Naive thymus-derived CD4-positive, alpha-beta T cell (primary cell): Measurements from ENCODE around the gene DIPK1A. TPM values are rescaled to one million over a fixed set of nuclear protein-coding genes. Genes with fewer than 3 reads are reported as not detected.
"Not testable (repeated sequence)": the region's sequence is repeated elsewhere in the genome, so short reads cannot be mapped to it uniquely, and the experiment has no call there.

ENCODE experiments used
- ATAC-seq: fragments of 150-1000 bp; cut with Tn5 transposase; 2 replicates; pipeline ENCODE4 v1.10.0; 2021; ENCODE audit warnings: mild to moderate bottlenecking, moderate library complexity
- CTCF ChIA-PET: fragments of 350-600 bp; sonication (Branson Sonifier 250); formaldehyde crosslinking; loops from one replicate; lab custom pipeline; 2021; ENCODE audit warnings: antibody characterized with exemption; lab: Charles Lee
- POLR2A ChIA-PET: fragments of 350-600 bp; sonication (Branson Sonifier 250); formaldehyde crosslinking; loops from one replicate; lab custom pipeline; 2021; ENCODE audit warnings: antibody characterized with exemption, inconsistent platforms; lab: Charles Lee
- DNase-seq, 9 donors: peaks; one replicate each; pipeline versions ENCODE4 v3.0.0 to v3.0.0-alpha.2; 2020 to 2022; ENCODE audit warnings: mixed read lengths in 1 of 9
- H3K27ac ChIP-seq: one replicate; pipeline ENCODE4 v1.7.0; 2013; ENCODE audit warnings: mild to moderate bottlenecking, low read depth, low read length, moderate library complexity
- H3K27me3 ChIP-seq, 2 donors: one replicate each; pipeline ENCODE4 v1.7.0; 2013; ENCODE audit warnings: low read length in 2 of 2, mild to moderate bottlenecking in 2 of 2, moderate library complexity in 2 of 2; ENCODE audit not compliant: control insufficient read depth in 2 of 2, insufficient read depth in 2 of 2
- H3K36me3 ChIP-seq, 3 experiments: 1 replicate in 2 of 3; 2 replicates in 1 of 3; pipeline ENCODE4 v1.7.0; 2013; ENCODE audit warnings: low read length in 3 of 3, mild to moderate bottlenecking in 3 of 3, moderate library complexity in 1 of 3; ENCODE audit not compliant: insufficient read depth in 3 of 3, control insufficient read depth in 2 of 3
- H3K4me1 ChIP-seq, 2 donors: one replicate each; pipeline ENCODE4 v1.7.0; 2013; ENCODE audit warnings: low read length in 2 of 2, mild to moderate bottlenecking in 2 of 2, moderate library complexity in 1 of 2; ENCODE audit not compliant: control insufficient read depth in 2 of 2, insufficient read depth in 2 of 2
- H3K4me3 ChIP-seq: 2 replicates; pipeline ENCODE4 v1.7.0; 2013; ENCODE audit warnings: mild to moderate bottlenecking, low read length
- H3K9me3 ChIP-seq, 3 experiments: 1 replicate in 2 of 3; 2 replicates in 1 of 3; pipeline ENCODE4 v1.7.0; 2013; ENCODE audit warnings: low read length in 3 of 3; ENCODE audit not compliant: control insufficient read depth in 2 of 3
- H3K27ac Mint-ChIP-seq, 9 donors: one replicate each; pipeline ENCODE4 v1.8.0; 2020 to 2022; ENCODE audit warnings: mixed read lengths in 9 of 9, mild to moderate bottlenecking in 8 of 9, moderate library complexity in 5 of 9, inconsistent platforms in 2 of 9
- H3K27me3 Mint-ChIP-seq, 5 donors: one replicate each; pipeline ENCODE4 v1.8.0; 2021 to 2022; ENCODE audit warnings: mixed read lengths in 5 of 5, mild to moderate bottlenecking in 1 of 5
- H3K36me3 Mint-ChIP-seq, 5 donors: one replicate each; pipeline ENCODE4 v1.8.0; 2020 to 2022; ENCODE audit warnings: mixed read lengths in 5 of 5, mild to moderate bottlenecking in 3 of 5, inconsistent platforms in 1 of 5
- H3K4me1 Mint-ChIP-seq, 7 donors: one replicate each; pipeline ENCODE4 v1.8.0; 2020 to 2022; ENCODE audit warnings: mixed read lengths in 7 of 7, mild to moderate bottlenecking in 3 of 7, inconsistent platforms in 1 of 7
- H3K4me3 Mint-ChIP-seq, 10 donors: one replicate each; pipeline ENCODE4 v1.8.0; 2020 to 2022; ENCODE audit warnings: mild to moderate bottlenecking in 10 of 10, mixed read lengths in 10 of 10, moderate library complexity in 6 of 10, inconsistent platforms in 2 of 10
- H3K9me3 Mint-ChIP-seq, 11 donors: one replicate each; pipeline ENCODE4 v1.8.0; 2020 to 2022; ENCODE audit warnings: mixed read lengths in 11 of 11, mild to moderate bottlenecking in 4 of 11, inconsistent platforms in 1 of 11, moderate library complexity in 1 of 11
- intact Hi-C, 2 donors: fragments of 100-400 bp; cut with micrococcal nuclease; formaldehyde crosslinking; loops; one replicate each; pipeline ENCODE4 v1.15.1; 2023
- polyA plus RNA-seq, 2 donors: library from polyadenylated mRNA; unstranded; fragments of 300-500 nt; fragmentation: Illumina TruSeq; gene quantifications; one replicate each; pipeline ENCODE4 v1.2.3, GENCODE V29; 2021
- total RNA-seq, 6 experiments: library from RNA in 5 of 6; stranded (reverse) in 5 of 6; gene quantifications; 1 replicate in 5 of 6; 2 replicates in 1 of 6; pipeline ENCODE4 v1.2.3 and lab custom pipeline; 2021 to 2026

The DIPK1A gene
- total and polyA plus RNA-seq, 7 experiments from 2014 or later, result 9.9 to 21.9 (median 15.2) TPM

- POLR2A ChIA-PET, result no interaction called here
- H3K36me3 ChIP-seq, result no peaks in the 10 kb centered on the region
- peaks cover 13 to 67% (median 52%) of the 10 kb centered on the region in 5 donors for H3K36me3 Mint-ChIP-seq
- peaks cover 13 to 38% (median 32%) of the 10 kb centered on the region in 7 donors for H3K4me1 Mint-ChIP-seq
- intact Hi-C loops, result loop anchor here in 1 of 2 donors (2.0 kb wide), 1 partner anchor 44 kb away; no protein-coding TSS in a partner anchor
- DNase-seq, result no peak
- no peaks in the 10 kb centered on the region for H3K9me3 ChIP-seq
- peaks cover 0 to 37% (median 19%) of the 10 kb centered on the region in 11 donors for H3K9me3 Mint-ChIP-seq
- no peak overlapping the region for H3K27ac ChIP-seq
- no peaks in the 10 kb centered on the region for H3K27me3 Mint-ChIP-seq
- H3K4me1 ChIP-seq, result no peaks in the 10 kb centered on the region
- H3K27me3 ChIP-seq, result no peaks in the 10 kb centered on the region
- H3K27ac Mint-ChIP-seq, result peak overlapping the region in 1 of 9 donors; percentile 80
- CTCF ChIA-PET, result interaction anchor here (1.1 to 1.5 kb wide), 3 partner anchors 45 to 59 kb away, joined by 3 to 4 read pairs (median 3); no protein-coding TSS in a partner anchor
- ATAC-seq, result no peak
- no peak overlapping the region for H3K4me3 Mint-ChIP-seq
- no peak overlapping the region for H3K4me3 ChIP-seq
These were observed 58.9 kb downstream of the DIPK1A start for GRCh38 chr1:92902406-92902744.

GRCh38 chr1:92901699-92902405 is 59.4 kb downstream of the DIPK1A start:
- Histone ChIP-seq H3K9me3 (no peaks in the 10 kb centered on the region), H3K27me3 (no peaks in the 10 kb centered on the region), H3K4me3 (no peak overlapping the region), H3K4me1 (no peaks in the 10 kb centered on the region), H3K36me3 (no peaks in the 10 kb centered on the region), H3K27ac (no peak overlapping the region)
- peaks cover 0 to 37% (median 19%) of the 10 kb centered on the region in 11 donors for H3K9me3 Mint-ChIP-seq
- DNase-seq, result no peak
- peaks cover 13 to 66% (median 55%) of the 10 kb centered on the region in 5 donors for H3K36me3 Mint-ChIP-seq
- CTCF ChIA-PET, result interaction anchor here (1.1 to 1.5 kb wide), 3 partner anchors 19 to 60 kb away, joined by 3 to 4 read pairs (median 3); no protein-coding TSS in a partner anchor
- H3K4me3 Mint-ChIP-seq, result no peak overlapping the region
- peak overlapping the region in 2 of 9 donors; percentile 28 to 65 for H3K27ac Mint-ChIP-seq
- ATAC-seq, result no peak
- intact Hi-C loops, result loop anchor here in 1 of 2 donors (2.0 kb wide), 1 partner anchor 43 kb away; no protein-coding TSS in a partner anchor
- peaks cover 13 to 38% (median 32%) of the 10 kb centered on the region in 7 donors for H3K4me1 Mint-ChIP-seq
- no peaks in the 10 kb centered on the region for H3K27me3 Mint-ChIP-seq
- POLR2A ChIA-PET, result interaction anchor here (1.5 kb wide), 1 partner anchor 19 kb away, joined by 6 read pairs; no protein-coding TSS in a partner anchor

- Histone ChIP-seq H3K4me3 (no peak overlapping the region), H3K9me3 (no peaks in the 10 kb centered on the region), H3K27me3 (no peaks in the 10 kb centered on the region), H3K36me3 (no peaks in the 10 kb centered on the region), H3K4me1 (no peaks in the 10 kb centered on the region), H3K27ac (no peak overlapping the region)
- CTCF ChIA-PET, result interaction anchor here (1.1 kb wide), 1 partner anchor 19 kb away, joined by 3 read pairs; no protein-coding TSS in a partner anchor
- Mint-ChIP-seq H3K27ac (peak overlapping the region in 3 of 9 donors; percentile 18 to 70 (median 65)), H3K27me3 (no peaks in the 10 kb centered on the region), H3K4me1 (peaks cover 13 to 38% (median 32%) of the 10 kb centered on the region in 7 donors), H3K36me3 (peaks cover 13 to 62% (median 52%) of the 10 kb centered on the region in 5 donors), H3K4me3 (no peak overlapping the region), H3K9me3 (peaks cover 0 to 37% (median 19%) of the 10 kb centered on the region in 11 donors)
- DNase-seq (no peak), ATAC-seq (no peak)
- POLR2A ChIA-PET, result interaction anchor here (1.5 kb wide), 1 partner anchor 19 kb away, joined by 6 read pairs; no protein-coding TSS in a partner anchor
- intact Hi-C loops, result no loop called here
These were observed 60.1 kb downstream of the DIPK1A start for GRCh38 chr1:92901126-92901525.

GRCh38 chr1:92900539-92900938 is 60.7 kb downstream of the DIPK1A start:
- Histone ChIP-seq H3K27ac (no peak overlapping the region), H3K4me3 (no peak overlapping the region), H3K36me3 (no peaks in the 10 kb centered on the region), H3K4me1 (no peaks in the 10 kb centered on the region), H3K9me3 (no peaks in the 10 kb centered on the region), H3K27me3 (no peaks in the 10 kb centered on the region)
- Mint-ChIP-seq H3K4me3 (no peak overlapping the region), H3K27ac (peak overlapping the region in 5 of 9 donors; percentile 2 to 70 (median 18)), H3K36me3 (peaks cover 11 to 58% (median 46%) of the 10 kb centered on the region in 5 donors), H3K9me3 (peaks cover 0 to 36% (median 19%) of the 10 kb centered on the region in 11 donors), H3K27me3 (no peaks in the 10 kb centered on the region), H3K4me1 (peaks cover 8 to 33% (median 31%) of the 10 kb centered on the region in 7 donors)
- POLR2A ChIA-PET, result interaction anchor here (1.5 kb wide), 1 partner anchor 18 kb away, joined by 6 read pairs; no protein-coding TSS in a partner anchor
- intact Hi-C loops, result no loop called here
- CTCF ChIA-PET, result interaction anchor here (1.1 kb wide), 1 partner anchor 18 kb away, joined by 3 read pairs; no protein-coding TSS in a partner anchor
- DNase-seq (no peak), ATAC-seq (no peak)

GRCh38 chr1:92899780-92900179 is 61.5 kb downstream of the DIPK1A start:
- H3K4me1 ChIP-seq, result no peaks in the 10 kb centered on the region
- Mint-ChIP-seq H3K4me3 (no peak overlapping the region), H3K36me3 (peaks cover 9 to 57% (median 42%) of the 10 kb centered on the region in 5 donors), H3K27ac (peak overlapping the region in 3 of 9 donors; percentile 12 to 71 (median 15)), H3K9me3 (peaks cover 0 to 39% (median 19%) of the 10 kb centered on the region in 11 donors), H3K27me3 (no peaks in the 10 kb centered on the region), H3K4me1 (peaks cover 8 to 29% (median 24%) of the 10 kb centered on the region in 7 donors)
- ChIA-PET POLR2A (interaction anchor here (0.6 kb wide), 1 partner anchor 8 kb away, joined by 3 read pairs; no protein-coding TSS in a partner anchor), CTCF (no interaction called here)
- no peaks in the 10 kb centered on the region for H3K9me3 ChIP-seq
- H3K4me3 ChIP-seq, result no peak overlapping the region
- no peaks in the 10 kb centered on the region for H3K36me3 ChIP-seq
- H3K27me3 ChIP-seq, result no peaks in the 10 kb centered on the region
- DNase-seq (no peak), ATAC-seq (no peak)
- no peak overlapping the region for H3K27ac ChIP-seq
- intact Hi-C loops, result no loop called here

- Mint-ChIP-seq H3K36me3 (peaks cover 9 to 61% (median 42%) of the 10 kb centered on the region in 5 donors), H3K27ac (peak overlapping the region in 1 of 9 donors; percentile 10), H3K4me1 (peaks cover 2 to 21% (median 11%) of the 10 kb centered on the region in 7 donors), H3K9me3 (peaks cover 0 to 45% (median 21%) of the 10 kb centered on the region in 11 donors)
- H3K27me3 ChIP-seq, H3K36me3 ChIP-seq, H3K4me3 ChIP-seq, H3K9me3 ChIP-seq, H3K4me3 Mint-ChIP-seq, H3K27ac ChIP-seq, DNase-seq, POLR2A ChIA-PET, H3K4me1 ChIP-seq, intact Hi-C loops, H3K27me3 Mint-ChIP-seq: not testable (repeated sequence)
- CTCF ChIA-PET, result interaction anchor here (0.7 kb wide), 1 partner anchor 134 kb away, joined by 3 read pairs; no protein-coding TSS in a partner anchor
- ATAC-seq, result peak; percentile 40
These were observed 63.2 kb downstream of the DIPK1A start for GRCh38 chr1:92898053-92898452.
